NCI-H82 (cell line): Measurements from ENCODE around the gene ADAM8.
A peak's percentile ranks its signal among the peaks of the same experiment; 100 is the strongest.

Experiments
- DNase-seq: peaks from one replicate; lab custom pipeline; 2025; lab: John Stamatoyannopoulos, UW

ADAM8 gene

GRCh38 chr10:133281628-133282372 is 5.1 kb upstream of the ADAM8 start:
- DNase-seq = no peak

- DNase-seq = no peak
These were observed 4.4 kb upstream of the ADAM8 start for GRCh38 chr10:133281084-133281483.

GRCh38 chr10:133280391-133281059 is 3.9 kb upstream of the ADAM8 start:
- no peak for DNase-seq

GRCh38 chr10:133279326-133280226 is 2.9 kb upstream of the ADAM8 start:
- no peak for DNase-seq

GRCh38 chr10:133278577-133279265 is 2.1 kb upstream of the ADAM8 start:
- DNase-seq = no peak

GRCh38 chr10:133277993-133278576 is 1.4 kb upstream of the ADAM8 start:
- DNase-seq = no peak

GRCh38 chr10:133277277-133277992 is 767 bp upstream of the ADAM8 start:
- DNase-seq = no peak

- no peak for DNase-seq
These were observed 601 bp downstream of the ADAM8 start for GRCh38 chr10:133276100-133276434.

GRCh38 chr10:133275684-133276092 is 980 bp downstream of the ADAM8 start:
- peak; percentile 33 for DNase-seq

GRCh38 chr10:133274751-133275683 is 1.7 kb downstream of the ADAM8 start:
- peak; percentile 27 for DNase-seq

- DNase-seq = no peak
These were observed 3.0 kb downstream of the ADAM8 start for GRCh38 chr10:133273534-133274143.

GRCh38 chr10:133272964-133273420 is 3.7 kb downstream of the ADAM8 start:
- DNase-seq = no peak

- no peak for DNase-seq
These were observed 4.2 kb downstream of the ADAM8 start for GRCh38 chr10:133272301-133272963.

GRCh38 chr10:133271521-133272300 is 5.0 kb downstream of the ADAM8 start:
- DNase-seq = no peak

- DNase-seq = no peak
These were observed 5.8 kb downstream of the ADAM8 start for GRCh38 chr10:133270773-133271297.

GRCh38 chr10:133270204-133270603 is 6.5 kb downstream of the ADAM8 start:
- no peak for DNase-seq

GRCh38 chr10:133269367-133269766 is 7.3 kb downstream of the ADAM8 start:
- no peak for DNase-seq

- DNase-seq = no peak
These were observed 8.1 kb downstream of the ADAM8 start for GRCh38 chr10:133268532-133268931.
